ENCODE results near the gene POU2F3. TPM values are rescaled to one million over a fixed set of nuclear protein-coding genes. Genes with fewer than 3 reads are reported as not detected.

POU2F3 gene
- total RNA-seq, 2 donors from 2014 or later: 0.26 TPM; not detected in 1

DNA sequence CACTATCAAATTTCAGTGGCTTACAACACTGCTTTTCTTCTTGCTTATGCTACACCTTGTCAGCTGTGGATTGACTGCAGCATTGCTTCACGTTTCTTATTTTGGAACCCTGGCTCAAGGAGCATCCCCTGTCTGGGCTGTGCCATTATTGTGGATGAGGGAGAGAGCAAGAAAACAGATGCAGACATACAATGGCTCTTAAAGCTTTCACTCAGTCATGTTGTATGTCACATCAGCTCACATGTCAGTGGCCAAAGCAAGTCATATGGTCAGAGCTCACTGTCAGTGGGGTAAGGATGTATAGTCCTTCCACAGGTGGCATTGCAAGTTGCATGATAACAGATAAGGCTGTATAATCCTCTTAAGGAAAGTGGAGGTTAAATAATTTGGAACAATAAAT, 106.3 kb downstream of the POU2F3 start:
- Histone ChIP-seq H3K4me3 (no peak overlapping the region), H3K27me3 (no peaks in the 10 kb centered on the region), H3K4me1 (peaks cover 63% of the 10 kb centered on the region), H3K36me3 (replicated peaks in 1 of 2; ENCODE audit: insufficient read depth in 1 of 2, low read depth in 2 of 2) (no peaks in the 10 kb centered on the region), H3K27ac (no peak overlapping the region), H3K9me3 (no peaks in the 10 kb centered on the region)
- ATAC-seq (no peak), DNase-seq (no peak)
- TF ChIP-seq, protein P1, sequence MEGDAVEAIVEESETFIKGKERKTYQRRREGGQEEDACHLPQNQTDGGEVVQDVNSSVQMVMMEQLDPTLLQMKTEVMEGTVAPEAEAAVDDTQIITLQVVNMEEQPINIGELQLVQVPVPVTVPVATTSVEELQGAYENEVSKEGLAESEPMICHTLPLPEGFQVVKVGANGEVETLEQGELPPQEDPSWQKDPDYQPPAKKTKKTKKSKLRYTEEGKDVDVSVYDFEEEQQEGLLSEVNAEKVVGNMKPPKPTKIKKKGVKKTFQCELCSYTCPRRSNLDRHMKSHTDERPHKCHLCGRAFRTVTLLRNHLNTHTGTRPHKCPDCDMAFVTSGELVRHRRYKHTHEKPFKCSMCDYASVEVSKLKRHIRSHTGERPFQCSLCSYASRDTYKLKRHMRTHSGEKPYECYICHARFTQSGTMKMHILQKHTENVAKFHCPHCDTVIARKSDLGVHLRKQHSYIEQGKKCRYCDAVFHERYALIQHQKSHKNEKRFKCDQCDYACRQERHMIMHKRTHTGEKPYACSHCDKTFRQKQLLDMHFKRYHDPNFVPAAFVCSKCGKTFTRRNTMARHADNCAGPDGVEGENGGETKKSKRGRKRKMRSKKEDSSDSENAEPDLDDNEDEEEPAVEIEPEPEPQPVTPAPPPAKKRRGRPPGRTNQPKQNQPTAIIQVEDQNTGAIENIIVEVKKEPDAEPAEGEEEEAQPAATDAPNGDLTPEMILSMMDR (IDR thresholded peaks at IDR 0.05): no peak
- TF ChIP-seq POLR2A (IDR thresholded peaks at IDR 0.05): no peak
- 17 to 25% methylated on average over 1 of the region's 1 CpG for WGBS, 2 donors
- intact Hi-C loops (cut with DNase I): no loop called here

DNA sequence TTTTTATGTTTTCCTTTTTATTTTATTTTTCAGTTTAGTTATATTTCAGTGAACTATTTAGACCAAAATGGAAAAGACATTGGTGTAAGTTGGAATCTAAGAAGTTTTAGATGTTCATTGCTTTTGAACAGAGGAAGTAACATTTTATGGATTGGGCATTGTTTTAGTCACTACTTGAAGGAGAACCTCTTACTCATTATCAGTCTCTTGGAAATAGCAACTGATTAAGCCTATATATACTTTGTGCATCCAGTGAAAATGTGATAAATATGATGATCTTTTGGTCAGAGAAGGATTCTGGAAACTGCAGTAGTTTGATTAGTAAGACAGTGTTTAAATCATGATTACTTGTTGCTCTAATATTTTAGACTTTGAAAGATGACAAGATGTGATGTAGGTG, 110.7 kb downstream of the POU2F3 start:
- intact Hi-C loops (cut with DNase I): no loop called here
- ATAC-seq: no peak
- TF ChIP-seq, protein P1 (IDR thresholded peaks at IDR 0.05): no peak
- no peak for TF ChIP-seq POLR2A (IDR thresholded peaks at IDR 0.05)
- H3K36me3 ChIP-seq (replicated peaks in 1 of 2; ENCODE audit: insufficient read depth in 1 of 2, low read depth in 2 of 2): no peaks in the 10 kb centered on the region
- no peaks in the 10 kb centered on the region for H3K27me3 ChIP-seq
- no peak overlapping the region for H3K27ac ChIP-seq
- DNase-seq: no peak
- peaks cover 63% of the 10 kb centered on the region for H3K4me1 ChIP-seq
- no peak overlapping the region for H3K4me3 ChIP-seq
- H3K9me3 ChIP-seq: no peaks in the 10 kb centered on the region

DNA sequence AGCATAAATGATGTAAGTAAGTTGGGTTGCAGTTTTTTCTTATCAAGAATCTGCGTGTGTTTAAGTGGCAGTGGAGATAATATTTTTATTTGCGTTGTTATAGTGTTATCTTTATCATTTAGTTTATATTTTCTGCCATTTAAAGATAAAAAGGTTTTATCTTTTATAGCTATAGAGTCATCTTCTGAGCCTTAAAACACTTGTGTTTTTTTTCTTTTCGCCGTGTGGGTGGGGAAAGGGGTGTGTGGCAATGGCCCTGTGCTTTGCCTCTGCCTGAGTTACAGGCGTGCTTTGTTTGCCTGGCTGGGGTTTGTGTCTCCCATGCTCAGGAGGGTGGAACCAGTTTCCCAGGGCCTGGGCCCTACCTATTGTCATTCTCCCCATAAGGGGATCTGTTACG, 112.5 kb downstream of the POU2F3 start:
- peaks cover 48% of the 10 kb centered on the region for H3K4me1 ChIP-seq
- no peak for TF ChIP-seq POLR2A (IDR thresholded peaks at IDR 0.05)
- TF ChIP-seq, protein P1 (IDR thresholded peaks at IDR 0.05): no peak
- no peaks in the 10 kb centered on the region for H3K36me3 ChIP-seq (replicated peaks in 1 of 2; ENCODE audit: insufficient read depth in 1 of 2, low read depth in 2 of 2)
- DNase-seq (no peak), ATAC-seq (no peak)
- intact Hi-C loops (cut with DNase I): no loop called here
- 39 to 57% methylated on average over 6 of the region's 6 CpGs for WGBS, 2 donors
- no peaks in the 10 kb centered on the region for H3K9me3 ChIP-seq
- H3K4me3 ChIP-seq: no peak overlapping the region
- H3K27ac ChIP-seq: no peak overlapping the region
- H3K27me3 ChIP-seq: no peaks in the 10 kb centered on the region

DNA sequence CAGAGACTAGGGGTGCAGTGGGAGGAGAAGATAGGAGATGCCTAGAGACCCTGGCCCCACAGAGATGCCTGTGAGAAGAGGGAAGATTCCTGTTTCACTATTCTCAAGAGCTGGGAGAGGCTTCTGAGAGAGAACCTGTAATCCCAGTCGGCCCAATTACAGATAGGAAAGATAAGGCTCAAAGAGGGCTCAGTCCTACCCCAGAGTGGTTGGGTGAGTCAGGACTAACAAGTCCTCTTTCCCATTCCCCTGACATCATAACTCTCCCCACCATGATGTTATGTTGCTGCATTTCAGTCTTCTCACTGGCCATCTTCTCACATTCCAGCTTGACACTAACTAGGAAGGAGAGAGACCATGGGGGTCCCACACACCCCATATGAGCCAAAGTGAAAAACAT, 114.1 kb downstream of the POU2F3 start:
- Histone ChIP-seq H3K27me3 (no peaks in the 10 kb centered on the region), H3K4me3 (no peak overlapping the region), H3K36me3 (replicated peaks in 1 of 2; ENCODE audit: insufficient read depth in 1 of 2, low read depth in 2 of 2) (no peaks in the 10 kb centered on the region), H3K9me3 (no peaks in the 10 kb centered on the region), H3K4me1 (peaks cover 56% of the 10 kb centered on the region), H3K27ac (no peak overlapping the region)
- no peak for ATAC-seq
- TF ChIP-seq, protein P1 (IDR thresholded peaks at IDR 0.05): no peak
- TF ChIP-seq POLR2A (IDR thresholded peaks at IDR 0.05): no peak
- 14 to 28% methylated on average over 1 of the region's 1 CpG for WGBS, 2 donors
- intact Hi-C loops (cut with DNase I): no loop called here
- DNase-seq: no peak

DNA sequence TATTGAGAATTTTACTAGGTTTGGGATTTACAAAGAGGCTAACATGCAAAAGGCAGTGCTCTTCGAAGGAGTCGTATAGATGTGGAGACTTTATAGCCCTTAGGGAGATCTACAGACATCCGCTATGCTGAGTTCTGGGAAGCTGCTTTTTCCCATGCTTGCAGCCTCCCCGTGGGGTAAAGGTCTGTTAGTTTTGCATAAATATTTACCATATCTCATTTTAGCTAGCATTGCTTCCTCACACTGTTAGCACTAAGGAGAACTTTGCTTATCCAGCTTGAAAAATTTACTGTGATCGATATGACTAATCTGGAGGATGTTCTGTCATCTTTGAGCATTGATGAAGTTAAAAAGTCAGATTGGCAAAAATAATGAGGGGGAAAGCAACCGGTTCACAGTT, 114.8 kb downstream of the POU2F3 start:
- Histone ChIP-seq H3K4me1 (peaks cover 50% of the 10 kb centered on the region), H3K27me3 (no peaks in the 10 kb centered on the region), H3K4me3 (no peak overlapping the region), H3K27ac (no peak overlapping the region), H3K36me3 (replicated peaks in 1 of 2; ENCODE audit: insufficient read depth in 1 of 2, low read depth in 2 of 2) (no peaks in the 10 kb centered on the region), H3K9me3 (no peaks in the 10 kb centered on the region)
- intact Hi-C loops (cut with DNase I): no loop called here
- TF ChIP-seq, protein P1 (IDR thresholded peaks at IDR 0.05): no peak
- no peak for TF ChIP-seq POLR2A (IDR thresholded peaks at IDR 0.05)
- ATAC-seq: no peak
- 59 to 64% methylated on average over 6 of the region's 6 CpGs for WGBS, 2 donors
- no peak for DNase-seq

Data from body of pancreas (tissue), 4 donors.